Breast epithelium (tissue), 3 donors: ENCODE measurements around the gene MICAL3.

Experiments used
- CTCF ChIP-seq, 3 donors: fragments of 450-650 bp; IDR thresholded peaks; one replicate each; pipeline ENCODE4 v1.5.1; 2016 to 2017; ENCODE audit warnings: antibody characterized with exemption in 3 of 3, mild to moderate bottlenecking in 3 of 3, moderate library complexity in 3 of 3
- POLR2A ChIP-seq: fragments of 450-650 bp; IDR thresholded peaks from one replicate; pipeline ENCODE4 v1.6.1; 2016; ENCODE audit warnings: antibody characterized with exemption, mild to moderate bottlenecking, moderate library complexity

- TF ChIP-seq CTCF (IDR thresholded peaks at IDR 0.05) (no peak), POLR2A (no peak)
These were observed 1.5 kb downstream of the MICAL3 start for GRCh38 chr22:18022876-18023275.
